HG03571 (cell line): ENCODE results near the gene SLC44A3.
"Not testable (repeated sequence)": the region's sequence is repeated elsewhere in the genome, so short reads cannot be mapped to it uniquely, and the experiment has no call there.

ENCODE experiments used
- ATAC-seq: cut with Tn5 transposase; IDR thresholded peaks from one replicate; pipeline ENCODE4 v1.9.1; 2021; ENCODE audit not compliant: unreplicated experiment

Gene SLC44A3

GRCh38 chr1:94928293-94928939 is 108.3 kb downstream of the SLC44A3 start:
- ATAC-seq, result no peak

DNA sequence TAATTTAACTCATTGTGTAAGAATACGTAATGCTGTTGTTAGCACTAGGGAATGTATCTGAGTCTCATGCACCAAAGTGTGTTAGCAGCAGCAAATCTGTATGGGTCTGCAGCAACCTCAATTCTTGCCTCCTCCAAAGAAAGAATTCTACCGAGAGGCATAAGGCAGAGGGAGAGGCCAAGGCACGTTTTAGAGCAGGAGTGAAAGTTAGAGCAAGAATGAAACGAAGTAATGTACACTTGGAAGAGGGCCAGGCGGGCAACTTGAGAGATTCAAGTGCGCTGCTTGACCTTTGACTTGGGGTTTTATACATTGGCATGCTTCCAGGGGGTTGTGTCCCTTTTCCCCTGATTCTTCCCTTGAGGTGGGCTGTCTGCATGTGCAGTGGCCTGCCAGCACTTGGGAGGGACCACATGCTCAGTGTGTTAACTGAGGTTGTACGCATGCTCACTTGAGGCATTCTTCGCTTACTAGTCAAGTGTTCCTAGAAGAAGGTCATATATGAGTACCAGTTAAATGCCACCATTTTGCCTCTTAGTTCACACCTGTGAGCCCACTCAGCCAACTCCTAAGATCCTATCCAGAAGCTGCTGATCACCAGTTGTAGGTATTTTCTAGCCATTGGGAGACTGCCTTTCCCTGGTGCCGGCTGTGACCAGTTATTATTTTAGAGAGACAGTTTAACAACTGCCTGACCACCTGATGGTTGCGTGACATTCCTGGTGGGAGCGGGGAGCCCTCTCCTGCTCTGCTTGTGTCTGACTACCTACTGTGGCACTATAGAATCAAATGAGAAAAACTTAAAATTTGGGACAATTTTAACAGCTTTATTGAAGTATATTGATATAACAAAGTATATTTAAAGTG is 109.4 kb downstream of the SLC44A3 start:
- no peak for ATAC-seq

- ATAC-seq, result no peak
Observed at GRCh38 chr1:94931254-94931841, 111.2 kb downstream of the SLC44A3 start.

GRCh38 chr1:94934551-94934950 is 114.4 kb downstream of the SLC44A3 start:
- ATAC-seq, result no peak

DNA sequence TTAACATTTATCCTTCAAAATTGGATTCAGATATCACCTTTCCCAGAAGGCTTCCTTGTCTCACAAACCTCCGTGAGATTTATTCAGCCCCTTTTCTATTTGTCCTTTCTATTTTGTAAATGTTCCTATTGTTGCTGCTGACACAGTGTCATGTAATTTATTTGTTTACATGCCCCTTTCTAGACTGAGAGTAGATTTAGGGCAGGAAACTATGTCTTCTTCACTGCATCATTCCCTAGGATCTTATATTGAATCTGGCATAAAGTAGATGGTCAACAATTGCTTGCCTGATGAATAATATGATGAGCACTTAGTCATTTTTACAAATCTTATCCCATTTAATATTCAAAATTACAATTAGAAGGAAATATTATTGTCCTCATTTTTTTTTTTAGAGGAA is 114.9 kb downstream of the SLC44A3 start:
- no peak for ATAC-seq

GRCh38 chr1:94935476-94935875 is 115.3 kb downstream of the SLC44A3 start:
- ATAC-seq, result no peak

GRCh38 chr1:94936861-94937620 is 116.9 kb downstream of the SLC44A3 start:
- ATAC-seq, result no peak

DNA sequence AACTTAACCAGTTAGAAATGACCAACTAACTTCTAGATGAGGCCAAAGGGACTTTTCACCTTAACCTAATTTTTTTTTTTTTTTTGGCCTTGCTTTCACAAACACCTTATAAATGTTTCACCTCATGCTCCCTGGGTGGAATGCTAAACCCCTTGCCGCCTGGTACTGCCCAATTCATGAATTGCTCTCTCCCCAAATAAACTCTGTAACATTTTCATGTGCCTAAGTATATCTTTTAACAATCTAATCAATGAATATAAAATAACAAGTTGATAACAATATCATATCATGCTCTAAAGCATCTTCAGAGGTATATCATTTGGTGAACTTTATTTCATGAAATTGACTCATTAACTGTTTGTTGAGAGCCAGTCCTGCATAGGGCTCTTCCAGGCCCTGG is 117.7 kb downstream of the SLC44A3 start:
- ATAC-seq, result no peak

GRCh38 chr1:94940738-94941137 is 120.6 kb downstream of the SLC44A3 start:
- ATAC-seq, result no peak

GRCh38 chr1:94941480-94941879 is 121.3 kb downstream of the SLC44A3 start:
- not testable (repeated sequence) for ATAC-seq

DNA sequence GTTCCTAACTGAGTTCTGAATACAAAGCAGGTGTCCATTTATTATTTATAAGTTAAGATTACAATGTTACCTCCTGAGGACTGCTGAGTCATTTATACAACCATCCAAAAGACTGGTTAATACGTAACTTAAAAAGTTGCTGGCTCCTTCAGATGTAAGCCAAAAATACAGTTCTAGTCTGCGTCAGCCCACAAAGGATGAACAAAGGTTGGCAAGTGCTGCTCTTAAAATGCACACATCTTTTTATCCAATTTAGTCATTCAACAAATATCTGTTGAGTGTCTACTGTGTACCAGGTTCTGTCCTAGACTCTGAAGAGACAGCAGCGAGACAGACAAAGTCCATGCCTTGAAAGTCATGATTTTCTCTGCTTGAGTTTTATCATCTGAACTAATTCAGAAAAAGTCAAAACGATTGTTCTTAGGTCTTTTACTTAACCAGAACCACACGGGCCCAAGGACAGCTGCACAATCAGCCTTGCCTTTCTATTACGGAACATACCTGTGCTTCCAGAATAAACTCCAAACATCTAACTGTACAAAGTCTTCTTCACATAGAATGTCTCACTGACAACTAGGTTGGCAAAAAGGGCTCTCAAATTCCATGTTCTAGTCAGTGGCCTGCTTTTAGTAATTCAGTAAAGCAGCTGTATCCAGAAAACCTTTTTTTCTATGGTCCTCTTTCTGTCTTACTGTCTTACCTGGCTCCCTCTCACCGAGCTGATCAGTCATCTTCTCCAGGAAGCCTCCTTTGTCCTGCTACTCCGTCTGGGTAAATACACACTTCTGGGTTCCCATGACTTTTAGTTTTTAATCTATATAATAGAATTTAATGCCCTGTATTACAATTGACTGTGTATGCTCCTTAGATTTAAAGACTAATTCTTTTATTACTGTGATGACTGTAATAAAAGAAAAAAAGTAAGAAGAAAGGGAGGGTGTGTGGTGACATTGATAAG is 122.3 kb downstream of the SLC44A3 start:
- no peak for ATAC-seq
